MM.1S (cell line): ENCODE measurements around the gene PASD1.
"Not testable (repeated sequence)": the region's sequence is repeated elsewhere in the genome, so short reads cannot be mapped to it uniquely, and the experiment has no call there.

ENCODE experiments used
- DNase-seq: peaks from one replicate; pipeline ENCODE4 v3.0.0-alpha.2; 2015
- H2AFZ ChIP-seq: fragments of 300-600 bp; sonication (generic); 2 replicates; pipeline ENCODE4 v1.6.0; 2016; ENCODE audit warnings: antibody characterized with exemption, low read length
- H3F3A ChIP-seq: fragments of 300-600 bp; sonication (generic); 2 replicates; pipeline ENCODE4 v1.6.1; 2016; ENCODE audit warnings: mild to moderate bottlenecking, antibody characterized with exemption, low read length, moderate library complexity, mixed read lengths; ENCODE audit not compliant: insufficient read depth
- H3K27ac ChIP-seq: fragments of 300-600 bp; sonication (generic); 2 replicates; pipeline ENCODE4 v1.5.1; 2016; ENCODE audit warnings: mild to moderate bottlenecking, low read length
- H3K27me3 ChIP-seq: fragments of 300-600 bp; sonication (generic); replicated peaks from 2 replicates; pipeline ENCODE4 v1.6.0; 2016; ENCODE audit warnings: low read length; ENCODE audit not compliant: insufficient read depth
- H3K36me3 ChIP-seq: fragments of 300-600 bp; sonication (generic); replicated peaks from 2 replicates; pipeline ENCODE4 v1.6.1; 2016; ENCODE audit warnings: mild to moderate bottlenecking, low read length, mixed read lengths; ENCODE audit not compliant: insufficient read depth
- H3K4me1 ChIP-seq: fragments of 300-600 bp; sonication (generic); 2 replicates; pipeline ENCODE4 v1.6.1; 2016; ENCODE audit warnings: low read length, mixed read lengths
- H3K4me2 ChIP-seq: fragments of 300-600 bp; sonication (generic); 2 replicates; pipeline ENCODE4 v1.6.0; 2016; ENCODE audit warnings: low read depth, low read length
- H3K4me3 ChIP-seq: fragments of 300-600 bp; sonication (generic); 2 replicates; pipeline ENCODE4 v1.5.1; 2016; ENCODE audit warnings: low read length, mixed read lengths
- H3K79me2 ChIP-seq: fragments of 300-600 bp; sonication (generic); 2 replicates; pipeline ENCODE4 v1.6.1; 2016; ENCODE audit warnings: mixed run types, low read length, mixed read lengths
- H3K9ac ChIP-seq: fragments of 300-600 bp; sonication (generic); 2 replicates; pipeline ENCODE4 v1.6.1; 2016; ENCODE audit warnings: low read length, mixed read lengths
- H3K9me2 ChIP-seq: fragments of 300-600 bp; sonication (generic); replicated peaks from 2 replicates; pipeline ENCODE4 v1.6.1; 2016; ENCODE audit warnings: mild to moderate bottlenecking, low read length, mixed read lengths; ENCODE audit not compliant: insufficient read depth
- H3K9me3 ChIP-seq: fragments of 300-600 bp; sonication (generic); replicated peaks from 2 replicates; pipeline ENCODE4 v1.6.1; 2016; ENCODE audit warnings: mild to moderate bottlenecking, low read length, mixed read lengths; ENCODE audit not compliant: insufficient read depth
- H4K20me1 ChIP-seq: fragments of 300-600 bp; sonication (generic); 2 replicates; pipeline ENCODE4 v1.6.1; 2016; ENCODE audit warnings: mild to moderate bottlenecking, low read length, moderate library complexity, mixed read lengths; ENCODE audit not compliant: insufficient read depth
- CTCF ChIP-seq: fragments of 300-600 bp; sonication (generic); IDR thresholded peaks from 2 replicates; pipeline ENCODE4 v1.5.1; 2016; ENCODE audit warnings: antibody characterized with exemption, low read length, mixed read lengths
- EZH2 ChIP-seq: fragments of 300-600 bp; sonication (generic); optimal IDR thresholded peaks from 2 replicates; pipeline ENCODE3; 2017; ENCODE audit warnings: low read depth, mild to moderate bottlenecking, antibody characterized with exemption, low read length, mixed read lengths
- EZH2phosphoT487 ChIP-seq: fragments of 300-600 bp; sonication (generic); IDR thresholded peaks from 2 replicates; pipeline ENCODE4 v1.6.1; 2018; ENCODE audit warnings: antibody characterized with exemption, low read length

Gene PASD1

GRCh38 chrX:151537572-151537971, 25.9 kb upstream of the PASD1 start:
- Histone ChIP-seq H3K4me2 (no peak overlapping the region), H3K36me3 (no peaks in the 10 kb centered on the region), H3K4me1 (no peaks in the 10 kb centered on the region), H4K20me1 (no peaks in the 10 kb centered on the region), H2AFZ (no peak overlapping the region), H3K9ac (no peak overlapping the region), H3K27ac (no peak overlapping the region), H3K27me3 (no peaks in the 10 kb centered on the region), H3K9me3 (no peaks in the 10 kb centered on the region), H3K79me2 (no peaks in the 10 kb centered on the region), H3K4me3 (no peak overlapping the region), H3F3A (no peaks in the 10 kb centered on the region), H3K9me2 (no peaks in the 10 kb centered on the region)
- TF ChIP-seq CTCF: no peak
- TF ChIP-seq EZH2phosphoT487: no peak
- TF ChIP-seq EZH2: no peak
- no peak for DNase-seq

- H4K20me1 ChIP-seq: no peaks in the 10 kb centered on the region
- no peak overlapping the region for H2AFZ ChIP-seq
- H3K9me3 ChIP-seq: no peaks in the 10 kb centered on the region
- no peaks in the 10 kb centered on the region for H3K79me2 ChIP-seq
- H3K36me3 ChIP-seq: no peaks in the 10 kb centered on the region
- H3K9me2 ChIP-seq: no peaks in the 10 kb centered on the region
- no peak overlapping the region for H3K4me2 ChIP-seq
- H3K27me3 ChIP-seq: no peaks in the 10 kb centered on the region
- H3K9ac ChIP-seq: no peak overlapping the region
- DNase-seq: no peak
- H3K27ac ChIP-seq: no peak overlapping the region
- no peaks in the 10 kb centered on the region for H3K4me1 ChIP-seq
- no peak for TF ChIP-seq EZH2phosphoT487
- TF ChIP-seq EZH2: no peak
- TF ChIP-seq CTCF: no peak
- no peaks in the 10 kb centered on the region for H3F3A ChIP-seq
- H3K4me3 ChIP-seq: no peak overlapping the region
These were observed 25.0 kb upstream of the PASD1 start for GRCh38 chrX:151538190-151539122.

DNA sequence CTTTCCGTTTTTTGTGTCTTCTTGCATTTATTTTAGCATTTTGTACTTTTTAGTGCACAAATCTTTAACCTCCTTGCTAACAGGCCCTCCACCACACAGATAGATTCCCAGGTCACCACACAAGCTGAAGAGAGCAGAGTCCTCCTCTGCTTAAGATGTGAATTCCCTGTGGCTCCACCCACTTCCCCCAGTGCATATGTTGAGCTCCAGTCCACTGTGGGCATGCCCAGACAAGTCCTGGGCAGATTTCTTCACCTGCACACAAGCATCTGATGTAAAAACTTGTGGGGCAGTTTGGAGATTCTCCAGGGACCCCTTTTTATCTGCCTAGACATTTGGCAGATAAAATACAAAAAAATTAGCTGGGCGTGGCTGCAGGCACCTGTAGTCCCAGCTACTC, 19.8 kb upstream of the PASD1 start:
- H3K4me1 ChIP-seq: no peaks in the 10 kb centered on the region
- H2AFZ ChIP-seq: no peak overlapping the region
- no peaks in the 10 kb centered on the region for H3K36me3 ChIP-seq
- H3K9me3 ChIP-seq: no peaks in the 10 kb centered on the region
- TF ChIP-seq EZH2phosphoT487: no peak
- no peak for TF ChIP-seq CTCF
- TF ChIP-seq EZH2: no peak
- no peaks in the 10 kb centered on the region for H4K20me1 ChIP-seq
- H3K9ac ChIP-seq: no peak overlapping the region
- no peaks in the 10 kb centered on the region for H3K9me2 ChIP-seq
- H3K27ac ChIP-seq: no peak overlapping the region
- H3F3A ChIP-seq: no peaks in the 10 kb centered on the region
- no peak overlapping the region for H3K4me3 ChIP-seq
- peak; percentile 24 for DNase-seq
- no peaks in the 10 kb centered on the region for H3K79me2 ChIP-seq
- H3K4me2 ChIP-seq: no peak overlapping the region
- H3K27me3 ChIP-seq: no peaks in the 10 kb centered on the region

GRCh38 chrX:151546226-151546625, 17.2 kb upstream of the PASD1 start:
- H3K9me2 ChIP-seq, H3K9me3 ChIP-seq, H3K4me2 ChIP-seq, H3K36me3 ChIP-seq, H3K4me3 ChIP-seq, H3K9ac ChIP-seq, H3F3A ChIP-seq, H3K4me1 ChIP-seq, H4K20me1 ChIP-seq, H2AFZ ChIP-seq, H3K27ac ChIP-seq, H3K27me3 ChIP-seq, H3K79me2 ChIP-seq, DNase-seq: not testable (repeated sequence)

- not testable (repeated sequence) for H3K79me2 ChIP-seq, H3K36me3 ChIP-seq, DNase-seq, H2AFZ ChIP-seq, H3K4me3 ChIP-seq, H3K4me1 ChIP-seq, H3K27ac ChIP-seq, H3K9me3 ChIP-seq, H3K9ac ChIP-seq, H3K27me3 ChIP-seq, H3K4me2 ChIP-seq, H3F3A ChIP-seq, H4K20me1 ChIP-seq, H3K9me2 ChIP-seq
These were observed 12.3 kb upstream of the PASD1 start for GRCh38 chrX:151551176-151551575.
